ENCODE data around the gene HMCN1. TPM values are rescaled to one million over a fixed set of nuclear protein-coding genes. Genes with fewer than 3 reads are reported as not detected.

HMCN1 gene
- total RNA-seq, 1 donor from 2014 or later, result 1.9 TPM

GRCh38 chr1:185972096-185972850 is 238.1 kb downstream of the HMCN1 start:
- ATAC-seq, result no peak

GRCh38 chr1:185973645-185974044 is 239.5 kb downstream of the HMCN1 start:
- ATAC-seq, result no peak

- no peak for ATAC-seq
Observed at GRCh38 chr1:185974367-185975170, 240.4 kb downstream of the HMCN1 start.

- no peak for ATAC-seq
Observed at GRCh38 chr1:185980891-185981290, 246.7 kb downstream of the HMCN1 start.

- ATAC-seq, result no peak
Observed at GRCh38 chr1:185984113-185984836, 250.1 kb downstream of the HMCN1 start.

- ATAC-seq, result no peak
Observed at GRCh38 chr1:185987611-185988321, 253.6 kb downstream of the HMCN1 start.

- no peak for ATAC-seq
Observed at GRCh38 chr1:185990565-185990964, 256.4 kb downstream of the HMCN1 start.

- no peak for ATAC-seq
Observed at GRCh38 chr1:185991266-185991665, 257.1 kb downstream of the HMCN1 start.

- peak; percentile 32 for ATAC-seq
Observed at GRCh38 chr1:185996211-185996610, 262.0 kb downstream of the HMCN1 start.

GRCh38 chr1:185998391-185998790 is 264.2 kb downstream of the HMCN1 start:
- no peak for ATAC-seq

- no peak for ATAC-seq
Observed at GRCh38 chr1:186002406-186002805, 268.2 kb downstream of the HMCN1 start.

GRCh38 chr1:186009039-186009737 is 275.0 kb downstream of the HMCN1 start:
- no peak for ATAC-seq

GRCh38 chr1:186014370-186015037 is 280.3 kb downstream of the HMCN1 start:
- ATAC-seq, result no peak

GRCh38 chr1:186016856-186017255 is 282.7 kb downstream of the HMCN1 start:
- no peak for ATAC-seq

GRCh38 chr1:186022184-186022583 is 288.0 kb downstream of the HMCN1 start:
- no peak for ATAC-seq

- ATAC-seq, result no peak
Observed at GRCh38 chr1:186026946-186027345, 292.8 kb downstream of the HMCN1 start.

- no peak for ATAC-seq
Observed at GRCh38 chr1:186027621-186028020, 293.4 kb downstream of the HMCN1 start.

- no peak for ATAC-seq
Observed at GRCh38 chr1:186030453-186030852, 296.3 kb downstream of the HMCN1 start.

- ATAC-seq, result peak; percentile 74
Observed at GRCh38 chr1:186033847-186034271, 299.7 kb downstream of the HMCN1 start.

- no peak for ATAC-seq
Observed at GRCh38 chr1:186042230-186042629, 308.0 kb downstream of the HMCN1 start.

GRCh38 chr1:186043296-186043695 is 309.1 kb downstream of the HMCN1 start:
- ATAC-seq, result no peak
